Transverse colon (tissue), 4 donors: ENCODE measurements around the gene ECHDC1.

Experiments
- CTCF ChIP-seq, 5 experiments: fragments of 200-600 bp in 3 of 5; fragments of 450-650 bp in 2 of 5; sonication (generic) in 3 of 5; IDR thresholded peaks; 1 replicate in 2 of 5; 2 replicates in 3 of 5; pipeline ENCODE4 v1.5.1; 2016 to 2017; ENCODE audit warnings: antibody characterized with exemption in 5 of 5, inconsistent platforms in 3 of 5, mild to moderate bottlenecking in 2 of 5, moderate library complexity in 1 of 5
- EP300 ChIP-seq: sonication (generic); formaldehyde crosslinking; IDR thresholded peaks from one replicate; pipeline ENCODE4 v1.6.1; 2017; ENCODE audit warnings: antibody characterized with exemption, low read depth
- POLR2A ChIP-seq: fragments of 450-650 bp; IDR thresholded peaks from one replicate; pipeline ENCODE4 v1.6.1; 2016; ENCODE audit warnings: antibody characterized with exemption, mild to moderate bottlenecking, moderate library complexity
- POLR2AphosphoS5 ChIP-seq, 3 donors: sonication (generic); formaldehyde crosslinking; IDR thresholded peaks; one replicate each; pipeline ENCODE4 v1.6.1; 2016; ENCODE audit warnings: antibody characterized with exemption in 3 of 3

DNA sequence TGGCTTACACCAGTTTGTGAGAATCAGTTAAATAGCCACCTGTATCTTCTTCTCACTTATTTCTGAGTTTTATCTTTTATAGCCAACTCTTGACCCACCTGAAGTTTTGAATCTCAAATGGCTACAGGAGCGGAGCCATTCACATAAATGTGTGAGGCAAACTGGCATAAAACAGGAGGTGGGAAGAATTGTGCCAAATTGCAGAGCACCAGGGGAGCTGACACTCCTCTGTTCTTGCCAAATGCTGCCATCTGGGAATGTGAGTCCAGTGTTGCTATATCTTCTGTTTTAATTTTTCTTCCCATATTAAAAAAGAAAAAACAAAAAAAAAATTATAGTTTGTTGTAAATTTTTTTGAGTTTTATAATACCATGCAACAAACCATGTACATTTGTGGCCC is 93.8 kb downstream of the ECHDC1 start:
- TF ChIP-seq EP300 (no peak), CTCF (IDR thresholded peaks at IDR 0.05) (no peak), POLR2A (no peak), POLR2AphosphoS5 (IDR thresholded peaks at IDR 0.05) (no peak)
